Lower leg skin (tissue), 4 donors: ENCODE results near the gene MS4A1. TPM values are rescaled to one million over a fixed set of nuclear protein-coding genes. Genes with fewer than 3 reads are reported as not detected.

ENCODE experiments used
- DNase-seq, 2 donors: peaks; one replicate each; pipeline ENCODE4 v3.0.0-alpha.2; 2019; ENCODE audit warnings: low spot score in 2 of 2
- H3K4me3 ChIP-seq: fragments of 200-600 bp; sonication (generic); 2 replicates; pipeline ENCODE4 v1.5.1; 2017; ENCODE audit warnings: mild to moderate bottlenecking, low read depth; ENCODE audit not compliant: poor library complexity, severe bottlenecking
- POLR2A ChIP-seq, 2 donors: fragments of 450-650 bp; IDR thresholded peaks; one replicate each; pipeline ENCODE4 v1.6.1; 2016 to 2017; ENCODE audit warnings: antibody characterized with exemption in 2 of 2, mild to moderate bottlenecking in 1 of 2, moderate library complexity in 1 of 2
- WGBS, 2 donors: methylation state at CpG; one replicate each; pipeline ENCODE4 v1.1.5; 2018; 5-methylcytosine and 5-hydroxymethylcytosine counted together
- intact Hi-C: fragments of 100-400 bp; cut with DNase I; formaldehyde crosslinking; loops from one replicate; pipeline ENCODE4 v1.15.0; 2023; ENCODE audit warnings: low total_unique reads
- total RNA-seq, 4 donors: library from RNA; depleted of rRNA; stranded (reverse); fragments of >200 nt; gene quantifications; one replicate each; pipeline ENCODE4 v1.1.0, GENCODE V29; 2016
- TF ChIP-seq, protein P1 (sequence below), 3 donors: fragments of 450-650 bp; IDR thresholded peaks; one replicate each; pipeline ENCODE4 v1.5.1; 2016; ENCODE audit warnings: antibody characterized with exemption in 3 of 3, mild to moderate bottlenecking in 3 of 3, moderate library complexity in 2 of 3

MS4A1 gene
- total RNA-seq = under 1 TPM in 2 of 4 donors, not detected in 2; 0.27 to 0.72 TPM

- 64 to 66% methylated on average over 4 of the region's 4 CpGs for WGBS, 2 donors
- DNase-seq = no peak
- no peak for TF ChIP-seq POLR2A (IDR thresholded peaks at IDR 0.05)
- TF ChIP-seq, protein P1, sequence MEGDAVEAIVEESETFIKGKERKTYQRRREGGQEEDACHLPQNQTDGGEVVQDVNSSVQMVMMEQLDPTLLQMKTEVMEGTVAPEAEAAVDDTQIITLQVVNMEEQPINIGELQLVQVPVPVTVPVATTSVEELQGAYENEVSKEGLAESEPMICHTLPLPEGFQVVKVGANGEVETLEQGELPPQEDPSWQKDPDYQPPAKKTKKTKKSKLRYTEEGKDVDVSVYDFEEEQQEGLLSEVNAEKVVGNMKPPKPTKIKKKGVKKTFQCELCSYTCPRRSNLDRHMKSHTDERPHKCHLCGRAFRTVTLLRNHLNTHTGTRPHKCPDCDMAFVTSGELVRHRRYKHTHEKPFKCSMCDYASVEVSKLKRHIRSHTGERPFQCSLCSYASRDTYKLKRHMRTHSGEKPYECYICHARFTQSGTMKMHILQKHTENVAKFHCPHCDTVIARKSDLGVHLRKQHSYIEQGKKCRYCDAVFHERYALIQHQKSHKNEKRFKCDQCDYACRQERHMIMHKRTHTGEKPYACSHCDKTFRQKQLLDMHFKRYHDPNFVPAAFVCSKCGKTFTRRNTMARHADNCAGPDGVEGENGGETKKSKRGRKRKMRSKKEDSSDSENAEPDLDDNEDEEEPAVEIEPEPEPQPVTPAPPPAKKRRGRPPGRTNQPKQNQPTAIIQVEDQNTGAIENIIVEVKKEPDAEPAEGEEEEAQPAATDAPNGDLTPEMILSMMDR (IDR thresholded peaks at IDR 0.05) = no peak
- intact Hi-C loops = no loop called here
- no peak within 1 kb of the TSS for H3K4me3 ChIP-seq
Measured at GRCh38 chr11:60455531-60456042, at the start of gene MS4A1. MS4A1 (plus strand) TSS chr11:60455847; CDS start chr11:60462375, 6,528 bp downstream.

- WGBS, 2 donors = 27 to 31% methylated on average over 2 of the region's 2 CpGs
- no peak for DNase-seq
- no peak overlapping the region for H3K4me3 ChIP-seq
- TF ChIP-seq POLR2A (IDR thresholded peaks at IDR 0.05) = no peak
- TF ChIP-seq, protein P1 (IDR thresholded peaks at IDR 0.05) = no peak
- intact Hi-C loops = no loop called here
Measured at GRCh38 chr11:60420015-60420414, 35.6 kb upstream of the MS4A1 start.

DNA sequence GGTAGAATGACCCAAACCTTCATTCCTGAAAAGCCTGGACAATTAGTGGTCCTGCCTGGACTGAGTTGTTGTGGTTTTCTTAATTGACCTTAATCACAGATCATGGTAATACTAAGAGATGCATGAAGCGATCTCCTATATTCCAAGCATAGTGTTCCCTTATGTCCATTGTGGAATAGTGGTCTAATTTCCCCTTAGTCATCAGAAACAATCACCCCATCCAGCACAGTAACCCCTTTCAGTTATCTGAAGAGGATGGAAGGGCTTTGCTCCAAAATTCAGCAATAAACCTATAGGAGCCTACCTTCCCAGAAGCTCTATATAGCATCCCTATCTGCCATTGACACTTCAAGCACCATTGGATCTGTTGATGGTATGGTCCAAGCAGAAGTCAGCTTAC is 33.0 kb upstream of the MS4A1 start:
- no peak overlapping the region for H3K4me3 ChIP-seq
- 50 to 74% methylated on average over 1 of the region's 1 CpG for WGBS, 2 donors

GRCh38 chr11:60428517-60428916 is 27.1 kb upstream of the MS4A1 start:
- 56 to 58% methylated on average over 2 of the region's 2 CpGs for WGBS, 2 donors
- no peak for DNase-seq
- H3K4me3 ChIP-seq = no peak overlapping the region
- TF ChIP-seq, protein P1 (IDR thresholded peaks at IDR 0.05) = no peak
- TF ChIP-seq POLR2A (IDR thresholded peaks at IDR 0.05) = no peak
- intact Hi-C loops = no loop called here

More for the DNA sequence above, 33.0 kb upstream of the MS4A1 start:
- intact Hi-C loops = no loop called here
- TF ChIP-seq POLR2A (IDR thresholded peaks at IDR 0.05) = no peak
- TF ChIP-seq, protein P1 (IDR thresholded peaks at IDR 0.05) = no peak
- DNase-seq = no peak

DNA sequence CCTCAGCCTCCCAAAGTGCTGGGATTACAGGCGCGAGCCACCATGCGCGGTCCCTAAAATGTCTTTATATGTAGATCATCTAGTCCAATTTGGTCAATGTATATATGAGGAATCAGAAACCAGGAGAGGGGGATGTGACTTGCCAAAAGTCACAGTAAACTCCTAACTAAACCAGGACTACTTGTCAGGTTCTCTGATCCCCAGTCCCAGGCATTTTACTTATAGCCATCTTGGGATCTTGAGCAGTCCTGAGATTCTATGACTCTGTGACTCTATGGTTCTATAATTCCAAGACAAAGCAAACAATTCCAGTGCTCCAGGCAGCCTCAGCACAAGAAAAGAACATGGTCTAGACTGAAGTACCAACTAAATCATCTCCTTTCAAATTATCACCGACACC is 26.4 kb upstream of the MS4A1 start, which contains the start of gene MS4A5:
TSS of gene MS4A5 (plus strand) at position 301 of the 400 bp plus-strand sequence. CDS start 103 bp downstream, outside the sequence.
- no peak for DNase-seq
- intact Hi-C loops = no loop called here
- TF ChIP-seq, protein P1 (IDR thresholded peaks at IDR 0.05) = no peak
- no peak for TF ChIP-seq POLR2A (IDR thresholded peaks at IDR 0.05)
- H3K4me3 ChIP-seq = no peak within 1 kb of the TSS
- WGBS, 2 donors = 96 to 99% methylated on average over 5 of the region's 5 CpGs

DNA sequence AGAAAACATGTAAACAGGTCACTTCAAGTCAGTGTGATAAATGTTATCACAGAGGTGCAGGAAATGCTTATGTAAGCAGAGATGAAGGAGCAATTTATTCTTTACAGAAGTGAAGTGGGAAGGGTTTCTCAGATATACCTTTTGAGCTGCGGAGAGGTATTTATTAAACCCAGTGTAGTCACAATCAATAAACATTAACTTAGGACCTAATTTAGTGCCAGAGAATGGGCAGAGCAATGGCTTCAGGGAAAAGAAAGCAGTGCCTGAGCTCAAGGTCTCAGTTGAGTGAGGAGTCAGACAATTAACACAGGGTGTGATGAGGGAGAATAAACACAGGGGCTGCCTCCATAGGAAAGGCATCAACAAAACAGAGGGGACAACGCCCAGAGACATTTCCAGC is 24.4 kb upstream of the MS4A1 start:
- TF ChIP-seq, protein P1 (IDR thresholded peaks at IDR 0.05) = no peak
- no peak overlapping the region for H3K4me3 ChIP-seq
- 65 to 69% methylated on average over 2 of the region's 2 CpGs for WGBS, 2 donors
- intact Hi-C loops = no loop called here
- DNase-seq = no peak
